HCT116 (cell line): ENCODE measurements around the gene CYB5RL. TPM values are rescaled to one million over a fixed set of nuclear protein-coding genes. Genes with fewer than 3 reads are reported as not detected.

Source experiments
- ATAC-seq: fragments of 200-7000 bp; cut with Tn5 transposase; 2 replicates; pipeline ENCODE4 v1.9.1; 2020; ENCODE audit warnings: mild to moderate bottlenecking, moderate library complexity
- BruUV-seq: library from RNA; stranded (reverse); fragments of 400-500 nt; replicated peaks from 2 replicates; lab custom pipeline; 2021; lab: Mats Ljungman, UMichigan
- CTCF ChIA-PET: fragments of 300-600 bp; sonication (Branson Sonifier 250); formaldehyde crosslinking; loops from one replicate; lab custom pipeline; 2021; ENCODE audit warnings: antibody characterized with exemption; lab: Charles Lee
- POLR2A ChIA-PET: fragments of 300-600, 350-600 bp; sonication (Branson Sonifier 250); formaldehyde crosslinking; loops from one replicate; lab custom pipeline; 2021; ENCODE audit warnings: antibody characterized with exemption; lab: Charles Lee
- RAD21 ChIA-PET, 2 experiments: fragments of 300-600 bp; sonication (Branson Sonifier 250); formaldehyde crosslinking; loops; one replicate each; lab custom pipeline; 2023; ENCODE audit warnings: low total read pairs in 2 of 2; ENCODE audit not compliant: uncharacterized antibody in 2 of 2, unreplicated experiment in 2 of 2, low non-redundant PET in 1 of 2; lab: Charles Lee
- DNase-seq: peaks from one replicate; pipeline ENCODE4 v3.0.0-alpha.2; 2010; ENCODE audit warnings: low read depth, low spot score
- H2AFZ ChIP-seq: fragments of 200-600 bp; shearing (Covaris generic), sonication (generic); 2 replicates; pipeline ENCODE4 v1.6.1; 2017; ENCODE audit warnings: low read depth, mixed run types, mixed read lengths, antibody characterized with exemption, low read length; ENCODE audit not compliant: poor library complexity, severe bottlenecking
- H3K27ac ChIP-seq: 2 replicates; pipeline ENCODE4 v1.5.1; 2012; ENCODE audit warnings: low read depth, low read length
- H3K27me3 ChIP-seq: fragments of 200-600 bp; sonication (generic); 2 replicates; pipeline ENCODE4 v1.6.1; 2016; ENCODE audit warnings: mixed run types, low read length, mixed read lengths; ENCODE audit not compliant: insufficient read depth
- H3K36me3 ChIP-seq, 2 experiments: fragments of 200-500 bp in 1 of 2; fragments of 200-600 bp in 1 of 2; sonication (Bioruptor generic) in 1 of 2; sonication (generic) in 1 of 2; 2 replicates each; pipeline versions ENCODE4 v1.5.1 to v1.6.1; 2014 to 2016; ENCODE audit warnings: low read length in 2 of 2, inconsistent platforms in 1 of 2, mixed read lengths in 1 of 2, mixed run types in 1 of 2; ENCODE audit not compliant: insufficient read depth in 2 of 2, control insufficient read depth in 1 of 2
- H3K4me1 ChIP-seq, 2 experiments: fragments of 200-600 bp in 1 of 2; sonication (generic) in 1 of 2; 2 replicates each; pipeline versions ENCODE4 v1.5.1 to v1.6.1; 2012 to 2017; ENCODE audit warnings: low read length in 2 of 2, inconsistent platforms in 1 of 2, mild to moderate bottlenecking in 1 of 2, mixed read lengths in 1 of 2, mixed run types in 1 of 2, moderate library complexity in 1 of 2; ENCODE audit not compliant: insufficient read depth in 2 of 2, control insufficient read depth in 1 of 2
- H3K4me2 ChIP-seq: fragments of 200-600 bp; sonication (generic); 2 replicates; pipeline ENCODE4 v1.6.1; 2017; ENCODE audit warnings: mixed run types, low read length, mixed read lengths
- H3K4me3 ChIP-seq, 2 experiments: fragments of 200-600 bp in 1 of 2; sonication (generic) in 1 of 2; replicated peaks in 1 of 2; 2 replicates each; pipeline ENCODE4 v1.5.1; 2011 to 2016; ENCODE audit warnings: low read length in 2 of 2, control low read depth in 1 of 2, low read depth in 1 of 2, mild to moderate bottlenecking in 1 of 2, mixed read lengths in 1 of 2, mixed run types in 1 of 2
- H3K79me2 ChIP-seq: fragments of 200-600 bp; sonication (generic); 2 replicates; pipeline ENCODE4 v1.6.1; 2017; ENCODE audit warnings: mild to moderate bottlenecking, mixed run types, low read length, moderate library complexity, mixed read lengths; ENCODE audit not compliant: insufficient read depth
- H3K9ac ChIP-seq: fragments of 200-600 bp; sonication (generic); 2 replicates; pipeline ENCODE4 v1.6.1; 2016; ENCODE audit warnings: low read length, mixed read lengths
- H3K9me2 ChIP-seq: fragments of 200-600 bp; sonication (generic), shearing (Covaris generic); 2 replicates; pipeline ENCODE4 v1.6.1; 2017; ENCODE audit warnings: mixed run types, mild to moderate bottlenecking, moderate library complexity; ENCODE audit not compliant: insufficient read depth
- H3K9me3 ChIP-seq, 2 experiments: fragments of 200-500 bp in 1 of 2; fragments of 200-600 bp in 1 of 2; sonication (Bioruptor generic) in 1 of 2; sonication (generic) in 1 of 2; 2 replicates each; pipeline ENCODE4 v1.6.1; 2014 to 2017; ENCODE audit warnings: low read length in 2 of 2, mixed read lengths in 2 of 2, inconsistent platforms in 1 of 2, low read depth in 1 of 2, mild to moderate bottlenecking in 1 of 2, mixed run types in 1 of 2, moderate library complexity in 1 of 2; ENCODE audit not compliant: control insufficient read depth in 1 of 2, insufficient read depth in 1 of 2
- H4K20me1 ChIP-seq: fragments of 200-600 bp; sonication (generic), shearing (Covaris generic); 2 replicates; pipeline ENCODE4 v1.6.1; 2017; ENCODE audit warnings: mixed run types, mild to moderate bottlenecking, moderate library complexity; ENCODE audit not compliant: insufficient read depth
- EGR1 ChIP-seq: IDR thresholded peaks from 2 replicates; pipeline ENCODE4 v1.6.1; 2012; ENCODE audit warnings: low read depth
- EZH2 ChIP-seq: fragments of 200-600 bp; sonication (generic); IDR thresholded peaks from 2 replicates; pipeline ENCODE4 v1.6.1; 2017; ENCODE audit warnings: antibody characterized with exemption, mixed run types
- EZH2phosphoT487 ChIP-seq: fragments of 200-600 bp; IDR thresholded peaks from 2 replicates; pipeline ENCODE4 v1.6.1; 2018; ENCODE audit warnings: antibody characterized with exemption, borderline replicate concordance
- FOSL1 ChIP-seq: IDR thresholded peaks from 2 replicates; pipeline ENCODE4 v1.6.1; 2012; ENCODE audit warnings: low read depth
- JUND ChIP-seq: IDR thresholded peaks from 2 replicates; pipeline ENCODE4 v1.6.1; 2012
- POLR2A ChIP-seq: IDR thresholded peaks from 2 replicates; pipeline ENCODE4 v1.7.0; 2011; ENCODE audit warnings: borderline replicate concordance; ENCODE audit not compliant: insufficient read depth, insufficient read length; ENCODE audit errors: extremely low read depth
- REST ChIP-seq: IDR thresholded peaks from 2 replicates; pipeline ENCODE4 v1.6.1; 2012; ENCODE audit warnings: low read depth
- SIN3A ChIP-seq: IDR thresholded peaks from 2 replicates; pipeline ENCODE4 v1.6.1; 2012; ENCODE audit warnings: low read depth
- SP1 ChIP-seq: IDR thresholded peaks from 2 replicates; pipeline ENCODE4 v1.6.1; 2012; ENCODE audit warnings: low read depth
- SRF ChIP-seq: IDR thresholded peaks from 2 replicates; pipeline ENCODE4 v1.6.1; 2012; ENCODE audit warnings: low read depth
- YY1 ChIP-seq: IDR thresholded peaks from 2 replicates; pipeline ENCODE4 v1.6.1; 2011; ENCODE audit warnings: low read length, low read depth, moderate library complexity, mild to moderate bottlenecking; ENCODE audit not compliant: insufficient replicate concordance; ENCODE audit errors: extremely low read depth
- ZFX ChIP-seq: fragments of 450-650 bp; IDR thresholded peaks from 2 replicates; pipeline ENCODE4 v1.6.1; 2017
- ZNF274 ChIP-seq: fragments of 200-500 bp; sonication (Bioruptor generic); IDR thresholded peaks from 2 replicates; pipeline ENCODE4 v1.6.1; 2014; ENCODE audit warnings: mild to moderate bottlenecking, low read depth, low read length, inconsistent platforms
- intact Hi-C: fragments of 100-400 bp; cut with micrococcal nuclease; formaldehyde crosslinking; loops from 2 replicates; pipeline ENCODE4 v1.10.0; 2022
- total RNA-seq: library from RNA; stranded (reverse); gene quantifications from one replicate; pipeline ENCODE4 v1.2.1, GENCODE V29; 2021; ENCODE audit not compliant: unreplicated experiment
- TF ChIP-seq, protein P1 (sequence below): IDR thresholded peaks from 2 replicates; pipeline ENCODE4 v1.6.1; 2011; ENCODE audit warnings: mild to moderate bottlenecking, low read length, moderate library complexity; ENCODE audit not compliant: insufficient replicate concordance; ENCODE audit errors: extremely low read depth

CYB5RL gene
- total RNA-seq, 1 experiment from 2014 or later, result 11.7 TPM

GRCh38 chr1:54218883-54219687, 19.3 kb upstream of the CYB5RL start:
- H3K36me3 ChIP-seq, result peaks cover 44 to 45% of the 10 kb centered on the region in 2 experiments
- intact Hi-C loops, result no loop called here

DNA sequence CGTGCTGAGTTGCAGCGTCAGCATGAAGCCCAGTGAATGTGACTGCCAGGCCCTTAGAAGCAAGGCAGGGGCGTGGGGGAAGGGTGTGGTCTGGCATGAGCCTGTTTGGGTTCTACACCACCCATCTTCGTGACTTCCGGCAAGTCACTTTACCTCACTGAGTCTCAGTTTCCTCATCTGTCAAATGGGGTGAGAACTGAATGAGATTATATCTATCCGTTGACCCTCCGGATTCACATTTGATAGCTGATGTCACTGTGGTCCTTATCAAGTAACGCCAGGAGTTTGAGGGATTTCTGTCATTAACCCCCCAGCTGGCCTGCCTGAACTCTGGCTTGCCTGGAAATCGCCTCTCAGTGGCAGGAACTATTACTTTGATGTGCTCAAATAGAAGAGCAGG, 15.7 kb upstream of the CYB5RL start:
- DNase-seq (no peak), ATAC-seq (no peak)
- Histone ChIP-seq H3K4me2 (no peak overlapping the region), H3K36me3 (peaks cover 66 to 79% of the 10 kb centered on the region in 2 experiments), H4K20me1 (no peaks in the 10 kb centered on the region), H3K9me2 (no peaks in the 10 kb centered on the region), H3K9ac (no peak overlapping the region), H3K9me3 (no peaks in the 10 kb centered on the region), H3K4me3 (no peak overlapping the region), H2AFZ (no peak overlapping the region), H3K79me2 (peaks cover 4% of the 10 kb centered on the region; the same call in 1 of the 2 replicates), H3K27ac (no peak overlapping the region), H3K4me1 (no peaks in the 10 kb centered on the region), H3K27me3 (no peaks in the 10 kb centered on the region)
- CTCF ChIA-PET, result no interaction called here
- intact Hi-C loops, result no loop called here
- POLR2A ChIA-PET, result no interaction called here
- BruUV-seq, result no TSS peak
- RAD21 ChIA-PET, result no interaction called here
- TF ChIP-seq, protein P1, sequence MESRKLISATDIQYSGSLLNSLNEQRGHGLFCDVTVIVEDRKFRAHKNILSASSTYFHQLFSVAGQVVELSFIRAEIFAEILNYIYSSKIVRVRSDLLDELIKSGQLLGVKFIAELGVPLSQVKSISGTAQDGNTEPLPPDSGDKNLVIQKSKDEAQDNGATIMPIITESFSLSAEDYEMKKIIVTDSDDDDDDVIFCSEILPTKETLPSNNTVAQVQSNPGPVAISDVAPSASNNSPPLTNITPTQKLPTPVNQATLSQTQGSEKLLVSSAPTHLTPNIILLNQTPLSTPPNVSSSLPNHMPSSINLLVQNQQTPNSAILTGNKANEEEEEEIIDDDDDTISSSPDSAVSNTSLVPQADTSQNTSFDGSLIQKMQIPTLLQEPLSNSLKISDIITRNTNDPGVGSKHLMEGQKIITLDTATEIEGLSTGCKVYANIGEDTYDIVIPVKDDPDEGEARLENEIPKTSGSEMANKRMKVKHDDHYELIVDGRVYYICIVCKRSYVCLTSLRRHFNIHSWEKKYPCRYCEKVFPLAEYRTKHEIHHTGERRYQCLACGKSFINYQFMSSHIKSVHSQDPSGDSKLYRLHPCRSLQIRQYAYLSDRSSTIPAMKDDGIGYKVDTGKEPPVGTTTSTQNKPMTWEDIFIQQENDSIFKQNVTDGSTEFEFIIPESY, result no peak
- TF ChIP-seq EGR1 (no peak), SIN3A (no peak), ZFX (no peak), SRF (no peak), YY1 (no peak), ZNF274 (no peak), REST (no peak), FOSL1 (no peak), POLR2A (no peak), EZH2 (no peak), JUND (no peak)

More at GRCh38 chr1:54218883-54219687, 19.3 kb upstream of the CYB5RL start:
- H3K4me3 ChIP-seq, result no peak overlapping the region
- ChIA-PET RAD21 (no interaction called here), CTCF (no interaction called here), POLR2A (interaction anchor here (0.8 kb wide), 1 partner anchor 19 kb away, joined by 3 read pairs; the partner anchor contains the start of genes CYB5RL and MRPL37)
- H3K9me2 ChIP-seq, result no peaks in the 10 kb centered on the region
- TF ChIP-seq EZH2, result no peak
- no peak for TF ChIP-seq SIN3A
- TF ChIP-seq POLR2A, result no peak
- no peak for TF ChIP-seq ZFX
- TF ChIP-seq EZH2phosphoT487, result no peak
- no peak for TF ChIP-seq SP1
- H2AFZ ChIP-seq, result no peak overlapping the region
- H3K9ac ChIP-seq, result no peak overlapping the region
- no TSS peak for BruUV-seq
- ATAC-seq (no peak), DNase-seq (no peak)
- no peaks in the 10 kb centered on the region for H3K4me1 ChIP-seq
- H3K27me3 ChIP-seq, result no peaks in the 10 kb centered on the region
- H3K9me3 ChIP-seq, result no peaks in the 10 kb centered on the region
- H4K20me1 ChIP-seq, result no peaks in the 10 kb centered on the region
- H3K27ac ChIP-seq, result no peak overlapping the region
- H3K79me2 ChIP-seq, result peaks cover 4% of the 10 kb centered on the region; the same call in 1 of the 2 replicates
- no peak overlapping the region for H3K4me2 ChIP-seq
